Left lung (tissue), 10 donors: ENCODE data around the gene MYLK. TPM values are rescaled to one million over a fixed set of nuclear protein-coding genes. Genes with fewer than 3 reads are reported as not detected.
A peak's percentile ranks its signal among the peaks of the same experiment; 100 is the strongest.

Experiments used
- ATAC-seq: fragments of 200-7000 bp; cut with Tn5 transposase; one replicate; pipeline ENCODE4 v1.9.1; 2020; ENCODE audit warnings: moderate library complexity
- DNase-seq, 4 donors: peaks; one replicate each; pipeline ENCODE4 v3.0.0-alpha.2; 2013 to 2020
- H3K27ac ChIP-seq, 2 donors: fragments of 200-600 bp; sonication (generic) in 1 of 2; one replicate each; pipeline versions ENCODE4 v1.5.0 to v1.8.0; 2020 to 2021
- H3K27me3 ChIP-seq, 2 donors: fragments of 200-600 bp; sonication (generic) in 1 of 2; one replicate each; pipeline versions ENCODE4 v1.5.0 to v1.8.0; 2020 to 2021
- H3K36me3 ChIP-seq, 2 donors: fragments of 200-600 bp; sonication (generic) in 1 of 2; one replicate each; pipeline versions ENCODE4 v1.5.0 to v1.8.0; 2020 to 2021
- H3K4me1 ChIP-seq, 2 donors: fragments of 200-600 bp; one replicate each; pipeline ENCODE4 v1.8.0; 2021
- H3K4me3 ChIP-seq, 2 donors: fragments of 200-600 bp; sonication (generic) in 1 of 2; one replicate each; pipeline versions ENCODE4 v1.5.0 to v1.8.0; 2020 to 2021; ENCODE audit warnings: mild to moderate bottlenecking in 1 of 2
- H3K9me3 ChIP-seq, 2 donors: fragments of 200-600 bp; sonication (generic) in 1 of 2; one replicate each; pipeline versions ENCODE4 v1.5.0 to v1.8.0; 2020 to 2021
- CTCF ChIP-seq, 2 donors: fragments of 200-600 bp; sonication (generic) in 1 of 2; IDR thresholded peaks; one replicate each; pipeline versions ENCODE4 v1.5.0 to v1.8.0; 2021; ENCODE audit warnings: antibody characterized with exemption in 2 of 2
- intact Hi-C, 2 donors: fragments of 100-400 bp; cut with DNase I; formaldehyde crosslinking; loops; one replicate each; pipeline versions ENCODE4 v1.11.2 to v1.14.2; 2022
- polyA plus RNA-seq, 6 donors: library from polyadenylated mRNA; unstranded; fragments of 120-200 nt; gene quantifications; one replicate each; pipeline ENCODE4 v1.2.1, GENCODE V29; 2013; ENCODE audit not compliant: insufficient read length in 6 of 6
- total RNA-seq, 2 donors: library from RNA; stranded (reverse); fragmentation: NEBNext Ultra II Directional; extraction: Animal tissue kit (Norgen Biotek cat#: 25700); gene quantifications; one replicate each; pipeline ENCODE4 v1.2.1, GENCODE V29; 2021
- donor health status: DM: no; HTN: yes; CAD: no.
- donor health status: DM: no; HTN: no; CAD: no.

The MYLK gene
- total and polyA plus RNA-seq, 8 donors, result 155 to 468 (median 410) TPM

GRCh38 chr3:123753286-123753685 lies 130.8 kb downstream of the MYLK start:
- Histone ChIP-seq H3K36me3 (no peaks in the 10 kb centered on the region), H3K27me3 (no peaks in the 10 kb centered on the region), H3K4me3 (no peak overlapping the region), H3K9me3 (no peaks in the 10 kb centered on the region), H3K4me1 (peaks cover 28 to 29% of the 10 kb centered on the region in 2 donors), H3K27ac (peak overlapping the region in 1 of 2 donors; percentile 16)
- TF ChIP-seq CTCF (IDR thresholded peaks at IDR 0.05), result no peak
- DNase-seq (no peak), ATAC-seq (no peak)
- intact Hi-C loops, result no loop called here

- TF ChIP-seq CTCF (IDR thresholded peaks at IDR 0.05), result no peak
- H3K27ac ChIP-seq, result no peak overlapping the region
Measured at GRCh38 chr3:123752228-123752627, 131.9 kb downstream of the MYLK start.

GRCh38 chr3:123751433-123751832 lies 132.7 kb downstream of the MYLK start:
- no peak overlapping the region for H3K4me3 ChIP-seq
- intact Hi-C loops, result no loop called here
- no peak for ATAC-seq
- no peaks in the 10 kb centered on the region for H3K27me3 ChIP-seq
- peaks cover 19% of the 10 kb centered on the region in 2 donors for H3K4me1 ChIP-seq
- TF ChIP-seq CTCF (IDR thresholded peaks at IDR 0.05), result no peak
- no peak overlapping the region for H3K27ac ChIP-seq
- H3K9me3 ChIP-seq, result no peaks in the 10 kb centered on the region
- H3K36me3 ChIP-seq, result no peaks in the 10 kb centered on the region
- DNase-seq, result no peak

More at GRCh38 chr3:123752228-123752627, 131.9 kb downstream of the MYLK start:
- Histone ChIP-seq H3K4me1 (peaks cover 24% of the 10 kb centered on the region in 2 donors), H3K9me3 (no peaks in the 10 kb centered on the region), H3K36me3 (no peaks in the 10 kb centered on the region), H3K4me3 (no peak overlapping the region), H3K27me3 (no peaks in the 10 kb centered on the region)
- ATAC-seq (no peak), DNase-seq (no peak)
- intact Hi-C loops, result no loop called here

- ATAC-seq (peak; percentile 83), DNase-seq (peak in 1 of 4 donors; percentile 61)
- no peaks in the 10 kb centered on the region for H3K27me3 ChIP-seq
- intact Hi-C loops, result no loop called here
- H3K4me1 ChIP-seq, result peaks cover 19% of the 10 kb centered on the region in 2 donors
- no peaks in the 10 kb centered on the region for H3K9me3 ChIP-seq
- no peak for TF ChIP-seq CTCF (IDR thresholded peaks at IDR 0.05)
- H3K36me3 ChIP-seq, result no peaks in the 10 kb centered on the region
- no peak overlapping the region for H3K4me3 ChIP-seq
- peak overlapping the region; percentile 55 to 80 for H3K27ac ChIP-seq
Measured at GRCh38 chr3:123750659-123751420, 133.3 kb downstream of the MYLK start.

GRCh38 chr3:123750209-123750608 lies 133.9 kb downstream of the MYLK start:
- ATAC-seq (no peak), DNase-seq (no peak)
- no peaks in the 10 kb centered on the region for H3K9me3 ChIP-seq
- H3K4me1 ChIP-seq, result peaks cover 19% of the 10 kb centered on the region in 2 donors
- intact Hi-C loops, result no loop called here
- H3K4me3 ChIP-seq, result no peak overlapping the region
- no peaks in the 10 kb centered on the region for H3K27me3 ChIP-seq
- no peak for TF ChIP-seq CTCF (IDR thresholded peaks at IDR 0.05)
- H3K36me3 ChIP-seq, result no peaks in the 10 kb centered on the region
- peak overlapping the region; percentile 55 to 80 for H3K27ac ChIP-seq
